Stimulated activated CD8-positive, alpha-beta memory T cell treated with anti-CD3 and anti-CD28 coated beads, Interleukin-12 subunit alpha, Interleukin-12 subunit beta, amount 100 ng/mL, for 1 hour (primary cell): ENCODE measurements around the gene KATNB1.
"Not testable (repeated sequence)": the region's sequence is repeated elsewhere in the genome, so short reads cannot be mapped to it uniquely, and the experiment has no call there.

Experiments
- DNase-seq: peaks from one replicate; pipeline ENCODE4 v3.0.0-alpha.2; 2020; ENCODE audit warnings: low read depth

The KATNB1 gene

GRCh38 chr16:57794849-57795430, 59.4 kb downstream of the KATNB1 start:
- no peak for DNase-seq

DNA sequence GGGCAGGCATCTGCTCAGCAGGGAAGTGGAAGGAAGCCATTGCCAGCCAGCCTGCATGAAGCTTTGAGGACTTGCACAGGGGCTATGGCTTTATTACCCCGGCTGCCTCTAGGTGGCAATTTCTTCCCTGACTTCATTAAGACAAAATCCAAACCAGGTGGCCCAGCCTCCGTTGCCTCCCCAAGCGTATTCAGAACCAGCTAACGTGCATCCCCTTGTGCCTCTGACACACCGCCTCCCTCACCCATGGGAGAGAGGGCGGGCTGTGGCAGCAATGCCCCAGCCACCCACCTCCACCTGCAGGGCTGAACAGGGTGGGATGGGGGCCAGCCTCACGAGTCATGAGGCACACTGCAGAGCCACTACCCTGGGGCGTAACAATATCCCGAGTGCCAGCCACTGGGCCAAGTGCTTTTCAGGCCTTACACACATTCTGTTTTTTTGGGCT, 59.9 kb downstream of the KATNB1 start:
- DNase-seq = no peak

- not testable (repeated sequence) for DNase-seq
These were observed 60.4 kb downstream of the KATNB1 start for GRCh38 chr16:57796014-57796413.

DNA sequence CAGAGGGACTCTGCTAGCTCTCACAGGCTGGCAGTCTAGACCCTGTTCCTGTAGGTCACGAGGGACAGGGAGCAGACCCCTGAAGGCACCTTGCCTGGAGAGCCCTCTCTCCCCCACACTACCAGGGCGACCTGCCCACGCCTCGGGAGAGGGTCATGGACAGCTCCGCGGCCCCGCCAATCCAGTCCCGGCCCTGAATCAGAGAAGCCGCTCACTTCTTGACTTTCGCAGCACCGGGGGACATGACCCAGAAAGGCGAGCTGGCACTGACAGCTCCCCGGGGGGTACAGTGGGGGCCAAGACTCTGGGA, 61.6 kb downstream of the KATNB1 start:
- no peak for DNase-seq

GRCh38 chr16:57797526-57798266, 62.1 kb downstream of the KATNB1 start:
- DNase-seq = no peak

- no peak for DNase-seq
These were observed 62.8 kb downstream of the KATNB1 start for GRCh38 chr16:57798267-57798810.

- no peak for DNase-seq
These were observed 63.5 kb downstream of the KATNB1 start for GRCh38 chr16:57798953-57799599.

- no peak for DNase-seq
These were observed 64.1 kb downstream of the KATNB1 start for GRCh38 chr16:57799600-57800199.

DNA sequence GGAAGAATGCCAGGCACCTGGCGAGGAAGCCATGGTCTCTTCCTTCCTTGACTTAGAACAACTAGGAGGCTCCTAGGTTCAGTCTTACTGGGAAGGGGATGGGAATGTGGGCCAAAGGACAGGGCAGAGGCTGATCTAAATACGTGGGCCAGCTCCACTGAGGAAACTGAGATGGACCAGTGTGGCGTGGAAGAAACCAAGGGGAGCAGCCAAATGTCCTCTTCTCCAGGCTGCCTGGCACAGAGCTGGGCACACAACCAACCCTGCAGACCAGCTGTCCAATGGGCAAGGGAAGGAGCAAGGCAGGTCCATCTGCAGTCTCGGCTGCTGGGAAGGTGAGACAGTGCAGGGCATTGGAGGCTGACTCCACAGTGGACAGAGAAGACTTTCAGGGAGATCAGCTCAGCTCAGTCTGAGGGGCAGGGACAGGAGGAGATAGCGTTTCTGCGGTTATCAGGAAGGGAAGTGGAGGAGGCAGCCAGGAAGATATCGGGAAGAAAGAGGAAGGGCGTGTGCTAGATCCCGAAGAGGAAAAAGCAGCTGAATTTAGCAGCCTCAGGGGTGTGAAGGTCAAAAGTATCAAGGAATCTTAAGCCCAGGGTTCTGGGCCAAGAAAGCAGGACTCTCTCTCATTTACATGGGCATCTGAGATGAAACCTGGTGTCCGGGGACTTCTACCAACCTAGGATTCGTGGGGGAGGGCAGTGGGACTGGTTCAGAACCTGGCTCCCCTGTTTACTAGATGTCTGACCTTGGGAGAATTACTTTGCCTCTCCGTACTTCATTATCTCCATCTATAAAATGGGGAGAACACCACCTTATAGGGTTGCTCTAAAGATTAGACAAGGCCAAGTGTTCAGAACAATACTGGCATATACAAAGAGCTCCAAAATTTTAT, 64.9 kb downstream of the KATNB1 start:
- DNase-seq = no peak

GRCh38 chr16:57801098-57801808, 65.7 kb downstream of the KATNB1 start:
- DNase-seq = no peak

- no peak for DNase-seq
These were observed 66.3 kb downstream of the KATNB1 start for GRCh38 chr16:57801809-57802340.

GRCh38 chr16:57802341-57803133, 67.0 kb downstream of the KATNB1 start, which contains the start of gene KIFC3:
Gene KIFC3, minus strand, starts transcription at chr16:57802491. Its CDS starts 4,248 bp downstream, at chr16:57798243.
- peak; percentile 66 for DNase-seq

DNA sequence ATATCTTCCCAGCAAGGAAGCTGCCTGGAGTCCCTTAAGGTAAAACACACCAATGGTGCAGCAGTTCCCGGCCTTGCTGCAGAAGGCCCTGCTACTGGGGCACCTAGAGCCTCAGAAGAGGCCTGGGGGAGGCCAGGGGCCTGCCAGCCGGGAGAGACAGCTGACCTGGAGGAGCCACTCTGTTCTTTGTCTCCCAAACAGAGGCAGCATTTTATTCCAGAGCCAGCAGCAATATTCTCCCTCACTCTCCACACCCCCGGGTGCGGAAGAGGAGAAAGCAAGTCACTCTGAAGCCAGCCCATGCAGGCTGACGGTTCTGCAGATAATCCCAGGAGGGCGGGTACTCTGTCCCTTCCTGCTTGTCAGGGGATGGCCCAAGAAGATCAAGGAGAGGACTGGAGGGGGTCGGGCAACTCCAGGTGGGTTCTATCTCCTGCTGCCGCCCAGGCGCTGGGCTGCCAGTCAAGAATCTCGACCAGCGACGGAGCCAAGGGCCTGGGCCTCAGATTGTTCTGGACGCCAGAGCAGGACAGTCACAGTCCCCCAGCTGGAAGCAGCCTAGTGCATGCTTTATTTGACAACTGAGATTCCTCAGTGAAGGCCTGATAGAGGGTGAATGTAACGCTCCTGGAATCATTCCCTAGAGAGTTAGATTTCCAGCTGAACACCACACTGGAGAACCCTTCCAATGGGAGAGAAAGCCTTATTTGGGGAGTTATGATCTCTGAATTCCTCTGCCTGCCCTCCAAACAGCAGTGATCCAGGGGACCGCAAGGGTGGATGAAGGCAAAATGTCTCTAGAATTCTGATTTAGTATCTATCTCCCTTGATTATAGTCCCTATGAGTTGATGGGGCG, 67.8 kb downstream of the KATNB1 start:
- DNase-seq = no peak

GRCh38 chr16:57804111-57804837, 68.7 kb downstream of the KATNB1 start:
- no peak for DNase-seq

GRCh38 chr16:57805176-57805575, 69.6 kb downstream of the KATNB1 start:
- no peak for DNase-seq
